A673 (cell line): Measurements from ENCODE around the gene GARNL3.

Source experiments
- CTCF ChIP-seq: fragments of 300-800, 200-600 bp; sonication (generic); conservative IDR thresholded peaks from 2 replicates; pipeline ENCODE4 v1.5.1; 2017; ENCODE audit warnings: low read depth, mild to moderate bottlenecking, antibody characterized with exemption, low read length, moderate library complexity, mixed read lengths
- EZH2 ChIP-seq: fragments of 200-600 bp; sonication (generic); IDR thresholded peaks from 2 replicates; pipeline ENCODE4 v1.6.1; 2017; ENCODE audit warnings: borderline replicate concordance, low read depth, mild to moderate bottlenecking, mixed read lengths, antibody characterized with exemption, low read length; ENCODE audit not compliant: poor library complexity, severe bottlenecking

GRCh38 chr9:127255692-127256091 lies 8.9 kb upstream of the GARNL3 start:
- no peak for TF ChIP-seq CTCF
- TF ChIP-seq EZH2, result no peak
